Measurements from ENCODE around the gene SPEN. TPM values are rescaled to one million over a fixed set of nuclear protein-coding genes. Genes with fewer than 3 reads are reported as not detected.

Gene SPEN
- polyA plus RNA-seq, 1 experiment, result 4.6 TPM

GRCh38 chr1:15863156-15863901, 15.8 kb downstream of the SPEN start:
- Histone ChIP-seq H3K36me3 (ENCODE audit: control insufficient read depth, insufficient read depth, low read length) (no peaks in the 10 kb centered on the region), H3K27me3 (ENCODE audit: control insufficient read depth, insufficient read depth, low read length) (no peaks in the 10 kb centered on the region), H3K4me3 (ENCODE audit: low read depth, low read length) (no peak overlapping the region)
- no peak for TF ChIP-seq CTCF (IDR thresholded peaks at IDR 0.05; ENCODE audit: insufficient read depth, low read depth, low read length)
- ChIA-PET CTCF (interaction anchor here (0.7 kb wide), 1 partner anchor 333 kb away, joined by 3 read pairs; no protein-coding TSS in a partner anchor), POLR2A (interaction anchor here (0.5 kb wide), 1 partner anchor 11 kb away, joined by 3 read pairs; no protein-coding TSS in a partner anchor)
- no peak for DNase-seq (ENCODE audit: low read depth)

GRCh38 chr1:15866721-15867201, 19.3 kb downstream of the SPEN start:
- Histone ChIP-seq H3K36me3 (ENCODE audit: control insufficient read depth, insufficient read depth, low read length) (no peaks in the 10 kb centered on the region), H3K4me3 (ENCODE audit: low read depth, low read length) (no peak overlapping the region), H3K27me3 (ENCODE audit: control insufficient read depth, insufficient read depth, low read length) (no peaks in the 10 kb centered on the region)
- no peak for DNase-seq (ENCODE audit: low read depth)
- POLR2A ChIA-PET, result no interaction called here
- TF ChIP-seq CTCF (IDR thresholded peaks at IDR 0.05; ENCODE audit: insufficient read depth, low read depth, low read length), result no peak
- CTCF ChIA-PET, result interaction anchor here (1.4 kb wide), 1 partner anchor 19 kb away, joined by 3 read pairs; the partner anchor contains the start of gene SPEN

GRCh38 chr1:15867288-15867687, 19.8 kb downstream of the SPEN start:
- H3K4me3 ChIP-seq (ENCODE audit: low read depth, low read length), result no peak overlapping the region
- no peaks in the 10 kb centered on the region for H3K27me3 ChIP-seq (ENCODE audit: control insufficient read depth, insufficient read depth, low read length)
- no peak for TF ChIP-seq CTCF (IDR thresholded peaks at IDR 0.05; ENCODE audit: insufficient read depth, low read depth, low read length)
- no peak for DNase-seq (ENCODE audit: low read depth)
- ChIA-PET POLR2A (no interaction called here), CTCF (interaction anchor here (0.6 to 1.1 kb wide), 2 partner anchors 9 to 16 kb away, joined by 3 read pairs; no protein-coding TSS in a partner anchor)
- no peaks in the 10 kb centered on the region for H3K36me3 ChIP-seq (ENCODE audit: control insufficient read depth, insufficient read depth, low read length)

GRCh38 chr1:15869413-15869812, 21.9 kb downstream of the SPEN start:
- CTCF ChIA-PET, result no interaction called here
- no peak overlapping the region for H3K4me3 ChIP-seq (ENCODE audit: low read depth, low read length)
- TF ChIP-seq CTCF (IDR thresholded peaks at IDR 0.05; ENCODE audit: insufficient read depth, low read depth, low read length), result no peak
- no peak for DNase-seq (ENCODE audit: low read depth)
- H3K36me3 ChIP-seq (ENCODE audit: control insufficient read depth, insufficient read depth, low read length), result no peaks in the 10 kb centered on the region; the same call in 1 of the 2 replicates
- POLR2A ChIA-PET, result no interaction called here
- H3K27me3 ChIP-seq (ENCODE audit: control insufficient read depth, insufficient read depth, low read length), result no peaks in the 10 kb centered on the region

GRCh38 chr1:15870421-15870820, 22.9 kb downstream of the SPEN start:
- Histone ChIP-seq H3K27me3 (ENCODE audit: control insufficient read depth, insufficient read depth, low read length) (no peaks in the 10 kb centered on the region), H3K36me3 (ENCODE audit: control insufficient read depth, insufficient read depth, low read length) (no peaks in the 10 kb centered on the region; the same call in none of the 2 replicates), H3K4me3 (ENCODE audit: low read depth, low read length) (no peak overlapping the region)
- ChIA-PET CTCF (interaction anchor here (0.7 to 2.3 kb wide), 3 partner anchors 9 to 55 kb away, joined by 3 to 9 read pairs (median 3); no protein-coding TSS in a partner anchor), POLR2A (no interaction called here)
- no peak for TF ChIP-seq CTCF (IDR thresholded peaks at IDR 0.05; ENCODE audit: insufficient read depth, low read depth, low read length)
- DNase-seq (ENCODE audit: low read depth), result no peak
